NCI-H2029 treated with DMSO at 0.1 percent for 48 hours (cell line): ENCODE measurements around the gene TUBB.
"Not testable (repeated sequence)": the region's sequence is repeated elsewhere in the genome, so short reads cannot be mapped to it uniquely, and the experiment has no call there.

ENCODE experiments used
- DNase-seq: peaks from one replicate; lab custom pipeline; 2025; lab: John Stamatoyannopoulos, UW

Gene TUBB

GRCh38 chr6:30761791-30762429 lies 41.8 kb downstream of the TUBB start:
- DNase-seq: no peak

- DNase-seq: no peak
Observed at GRCh38 chr6:30763155-30763617, 43.0 kb downstream of the TUBB start.

- no peak for DNase-seq
Observed at GRCh38 chr6:30763618-30764489, 43.7 kb downstream of the TUBB start.

- DNase-seq: not testable (repeated sequence)
Observed at GRCh38 chr6:30764490-30765043, 44.4 kb downstream of the TUBB start.

- DNase-seq: not testable (repeated sequence)
Observed at GRCh38 chr6:30765495-30765894, 45.3 kb downstream of the TUBB start.

GRCh38 chr6:30766461-30767157 lies 46.5 kb downstream of the TUBB start:
- DNase-seq: no peak

GRCh38 chr6:30767158-30767943 lies 47.2 kb downstream of the TUBB start:
- DNase-seq: no peak

- DNase-seq: no peak
Observed at GRCh38 chr6:30767944-30768301, 47.8 kb downstream of the TUBB start.

GRCh38 chr6:30768634-30769087 lies 48.5 kb downstream of the TUBB start:
- DNase-seq: no peak

GRCh38 chr6:30769088-30769852 lies 49.1 kb downstream of the TUBB start:
- DNase-seq: no peak

GRCh38 chr6:30769853-30770524 lies 49.8 kb downstream of the TUBB start:
- DNase-seq: no peak

- no peak for DNase-seq
Observed at GRCh38 chr6:30770592-30770991, 50.4 kb downstream of the TUBB start.

GRCh38 chr6:30774701-30775100 lies 54.5 kb downstream of the TUBB start:
- no peak for DNase-seq
